HG03558 (cell line): ENCODE measurements around the gene MANBA.
A peak's percentile ranks its signal among the peaks of the same experiment; 100 is the strongest.
"Not testable (repeated sequence)": the region's sequence is repeated elsewhere in the genome, so short reads cannot be mapped to it uniquely, and the experiment has no call there.

Experiments
- ATAC-seq: cut with Tn5 transposase; IDR thresholded peaks from one replicate; pipeline ENCODE4 v1.9.1; 2021; ENCODE audit warnings: moderate number of reproducible peaks; ENCODE audit not compliant: unreplicated experiment; ENCODE audit errors: extremely low read depth

Gene MANBA

DNA sequence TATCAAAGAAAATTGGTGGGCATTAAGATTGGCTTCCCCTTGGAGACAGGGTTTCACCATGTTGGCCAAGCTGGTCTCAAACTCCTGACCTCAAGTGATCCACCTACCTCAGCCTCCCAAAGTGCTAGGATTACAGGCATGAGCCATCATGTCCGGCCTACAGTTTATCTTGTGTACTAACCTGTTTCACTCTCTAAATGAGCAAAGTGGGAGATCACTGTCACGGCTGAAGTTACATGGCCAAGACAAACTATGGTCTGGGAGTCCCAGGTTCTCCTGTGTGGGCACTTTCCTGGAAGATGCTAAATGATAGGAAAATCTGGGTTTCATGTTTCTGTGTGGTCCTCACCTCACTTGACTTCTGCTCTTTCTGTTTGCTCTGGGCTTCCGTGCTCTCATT is 33.8 kb downstream of the MANBA start:
- not testable (repeated sequence) for ATAC-seq

DNA sequence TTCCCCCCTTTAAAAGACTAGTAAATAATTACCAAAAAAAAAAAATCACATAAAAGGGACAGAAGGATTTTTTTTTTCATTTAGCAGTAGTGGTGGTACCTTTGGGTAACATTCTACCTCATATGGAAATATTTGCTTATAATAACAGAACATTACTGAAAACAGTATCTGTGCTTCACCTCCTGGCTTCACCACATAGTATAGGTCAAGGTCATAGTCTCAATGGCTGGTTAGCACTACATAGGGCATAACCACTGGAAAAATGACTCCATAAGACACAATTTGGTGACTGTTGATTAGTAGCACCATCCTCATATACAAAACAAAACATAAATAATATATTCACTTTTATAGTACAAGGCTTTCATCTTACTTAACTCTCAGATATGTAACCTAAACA is 34.7 kb downstream of the MANBA start:
- no peak for ATAC-seq

DNA sequence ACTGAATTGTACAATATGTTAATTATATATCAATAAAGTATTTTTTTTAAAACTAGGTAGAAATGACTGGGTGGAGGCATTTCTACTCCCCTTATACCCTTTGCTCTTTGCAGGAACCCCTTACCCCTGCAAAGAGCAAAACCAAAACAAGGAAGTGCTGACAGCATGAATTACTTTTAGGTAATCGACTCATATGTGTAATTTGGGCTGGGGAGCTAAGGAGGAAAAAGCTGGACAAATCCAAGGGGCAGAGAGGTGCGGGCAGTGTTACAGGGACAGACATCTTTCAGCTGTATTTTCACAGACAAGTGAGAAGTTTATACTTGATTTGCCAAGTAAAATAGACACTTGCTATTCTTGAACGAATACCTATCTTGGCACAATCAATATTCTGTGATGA is 35.5 kb downstream of the MANBA start:
- ATAC-seq = no peak

DNA sequence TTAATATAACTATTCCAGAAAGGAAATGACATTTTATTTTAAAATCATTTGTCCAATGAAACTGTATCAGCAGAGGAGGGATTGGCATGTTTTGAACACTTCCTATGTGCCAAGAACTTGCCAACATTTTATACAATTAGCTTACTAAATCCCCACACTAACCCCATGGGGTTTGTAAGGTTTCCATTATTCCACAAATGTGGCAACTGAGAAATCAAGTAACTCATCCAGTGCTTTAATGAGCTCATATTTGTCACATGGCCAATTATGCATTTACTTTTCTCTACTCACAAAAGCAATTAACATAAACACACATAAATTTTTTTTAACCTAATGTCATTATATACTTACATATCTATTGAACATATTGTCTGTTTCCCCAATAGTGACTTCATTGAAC is 37.3 kb downstream of the MANBA start:
- ATAC-seq = no peak

DNA sequence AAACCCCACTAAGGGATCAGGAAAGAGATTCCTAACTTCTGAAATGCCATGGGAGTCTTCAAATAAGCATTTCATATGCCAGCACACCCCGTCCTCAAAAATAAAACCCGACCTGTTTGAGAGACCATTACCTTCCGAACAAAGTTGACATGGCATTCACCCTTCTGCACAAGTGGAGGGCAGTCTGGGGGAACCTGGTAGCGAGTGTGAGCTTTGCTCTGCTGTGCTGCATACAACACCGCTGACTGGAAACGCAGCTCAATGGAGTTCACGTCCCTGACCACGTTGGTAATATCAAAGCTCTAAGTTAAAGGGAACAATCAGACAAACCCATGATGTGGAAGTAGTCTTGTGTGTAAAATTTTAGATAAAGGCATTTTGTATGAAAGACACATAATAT is 38.0 kb downstream of the MANBA start:
- ATAC-seq = no peak

DNA sequence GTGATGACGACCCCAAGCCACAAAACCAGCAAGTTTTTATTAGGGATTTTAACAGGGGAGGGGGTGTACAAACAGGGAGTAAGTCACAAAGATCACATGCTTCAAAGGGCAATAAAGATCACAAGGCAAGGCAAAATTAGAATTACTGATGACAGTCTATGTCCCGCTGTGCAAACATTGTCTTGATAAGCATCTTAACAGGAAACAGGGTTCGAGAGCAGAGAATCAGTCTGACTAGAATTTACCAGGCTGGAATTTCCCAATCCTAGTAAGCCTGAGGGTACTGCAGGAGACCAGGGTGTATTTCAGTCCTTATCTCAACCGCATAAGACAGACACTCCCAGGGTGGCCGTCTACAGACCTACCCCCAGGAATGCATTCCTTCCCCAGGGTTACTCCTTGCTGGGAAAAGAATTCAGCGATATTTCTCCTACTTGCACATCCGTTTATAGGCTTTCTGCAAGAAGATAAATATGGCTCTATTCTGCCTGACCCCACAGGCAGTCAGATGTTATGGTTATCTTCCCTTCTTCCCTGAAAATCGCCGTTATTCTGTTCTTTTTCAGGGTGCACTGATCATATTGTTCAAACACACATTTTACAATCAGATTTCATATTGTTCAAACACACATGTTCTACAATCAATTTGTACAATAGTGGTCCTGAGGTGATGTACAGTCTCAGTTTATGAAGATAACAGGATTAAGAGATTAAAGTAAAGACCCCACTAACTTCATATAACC is 41.8 kb downstream of the MANBA start:
- not testable (repeated sequence) for ATAC-seq

DNA sequence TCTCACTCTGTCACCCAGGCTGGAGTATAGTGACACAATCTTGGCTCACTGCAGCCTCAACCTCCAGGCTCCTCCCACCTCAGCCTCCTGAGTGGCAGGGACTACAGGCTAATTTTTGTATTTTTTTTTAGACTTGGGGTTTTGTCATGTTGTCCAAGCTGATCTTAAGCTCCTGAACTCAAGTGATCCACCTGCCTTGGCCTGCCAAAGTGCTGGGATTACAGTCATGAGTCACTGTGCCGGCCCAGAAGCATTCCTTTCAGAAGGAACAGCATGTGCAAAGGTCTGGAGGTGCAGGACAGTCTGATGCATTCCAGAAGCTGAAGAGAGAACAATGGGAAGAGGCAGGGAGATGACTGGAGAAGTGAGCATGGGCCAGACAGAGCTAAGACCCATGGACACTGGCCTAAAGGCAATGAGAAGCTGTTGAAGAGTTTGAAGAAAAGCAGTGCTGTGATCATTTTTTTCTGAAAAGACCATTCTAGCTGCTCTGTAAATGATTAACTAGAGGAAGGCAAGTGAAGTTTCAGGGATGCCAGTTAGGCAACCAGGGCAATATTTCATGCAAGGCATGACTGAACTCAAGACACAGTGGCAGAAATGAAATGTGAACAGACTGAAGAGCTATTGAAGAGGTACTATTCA is 43.2 kb downstream of the MANBA start:
- ATAC-seq = no peak

DNA sequence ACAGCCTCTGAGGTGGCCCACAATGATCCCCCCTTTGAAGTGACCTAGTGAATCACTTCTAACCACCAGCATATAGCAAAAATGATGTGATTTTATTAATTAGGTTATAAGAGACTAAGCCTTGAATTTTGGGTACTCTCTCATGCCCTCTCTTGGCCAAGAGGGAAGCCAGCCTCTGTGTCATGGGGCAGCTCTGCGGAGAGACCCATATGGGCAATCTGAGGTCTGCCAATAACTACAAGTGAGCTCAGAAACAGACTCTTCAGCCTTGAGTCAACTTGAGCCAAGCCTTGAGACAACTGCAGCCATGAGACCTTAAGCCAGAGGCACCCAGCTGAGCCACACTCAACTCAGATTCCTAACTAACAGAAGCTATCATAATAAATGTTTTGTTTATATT is 45.7 kb downstream of the MANBA start:
- no peak for ATAC-seq

DNA sequence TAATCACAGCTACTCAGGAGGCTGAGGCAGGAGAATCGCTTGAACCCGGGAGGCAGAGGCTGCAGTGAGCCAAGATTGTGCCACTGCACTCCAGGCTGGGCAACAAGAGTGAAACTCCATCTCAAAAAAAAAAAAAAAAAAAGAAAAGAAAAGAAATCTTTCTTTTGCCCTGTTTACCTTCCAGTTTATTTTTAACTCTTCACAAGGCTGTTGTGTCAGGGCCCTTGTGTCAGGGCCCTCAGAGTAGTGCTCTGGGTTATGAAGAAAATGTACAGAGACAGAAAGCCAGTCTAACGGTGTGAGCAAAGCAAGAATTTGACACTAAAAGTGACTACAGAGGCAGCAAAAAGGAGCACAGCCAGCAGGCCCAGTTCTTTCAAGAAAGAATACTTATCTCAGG is 47.0 kb downstream of the MANBA start:
- not testable (repeated sequence) for ATAC-seq

DNA sequence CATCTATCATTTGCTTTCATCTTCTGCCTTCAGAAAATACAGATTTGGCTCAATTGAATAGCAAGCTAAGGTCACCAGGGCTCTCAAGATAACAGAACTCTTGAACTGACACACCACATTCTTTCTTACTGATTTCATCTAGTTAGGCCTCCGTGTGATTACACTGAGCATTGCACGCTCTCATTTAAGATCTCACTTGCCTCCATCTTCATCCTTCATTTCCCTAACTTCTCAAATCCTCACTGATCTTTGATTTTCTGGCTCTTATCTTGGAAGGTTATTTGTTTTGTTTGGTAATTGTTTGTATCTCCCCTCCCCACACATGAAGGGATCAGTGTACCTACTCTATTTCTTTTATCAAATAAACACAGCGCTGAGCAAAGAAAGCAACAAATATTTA is 47.7 kb downstream of the MANBA start:
- no peak for ATAC-seq

DNA sequence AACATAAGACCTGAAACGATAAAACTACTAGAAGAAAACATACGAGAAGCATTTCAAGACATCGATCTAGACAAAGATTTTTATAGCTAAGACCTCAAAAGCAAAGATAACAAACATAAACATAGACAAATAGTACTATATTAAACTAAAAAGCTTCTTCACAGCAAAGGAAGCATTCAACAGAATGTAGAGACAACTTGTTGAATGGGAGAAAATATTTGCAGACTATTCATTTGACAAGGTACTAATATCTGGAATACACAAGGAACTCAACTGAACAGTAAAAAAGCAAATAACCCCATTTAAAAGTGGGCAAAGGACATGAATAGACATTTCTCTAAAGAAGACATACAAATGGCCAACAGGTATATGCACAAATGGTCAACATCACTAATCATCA is 49.8 kb downstream of the MANBA start:
- no peak for ATAC-seq

DNA sequence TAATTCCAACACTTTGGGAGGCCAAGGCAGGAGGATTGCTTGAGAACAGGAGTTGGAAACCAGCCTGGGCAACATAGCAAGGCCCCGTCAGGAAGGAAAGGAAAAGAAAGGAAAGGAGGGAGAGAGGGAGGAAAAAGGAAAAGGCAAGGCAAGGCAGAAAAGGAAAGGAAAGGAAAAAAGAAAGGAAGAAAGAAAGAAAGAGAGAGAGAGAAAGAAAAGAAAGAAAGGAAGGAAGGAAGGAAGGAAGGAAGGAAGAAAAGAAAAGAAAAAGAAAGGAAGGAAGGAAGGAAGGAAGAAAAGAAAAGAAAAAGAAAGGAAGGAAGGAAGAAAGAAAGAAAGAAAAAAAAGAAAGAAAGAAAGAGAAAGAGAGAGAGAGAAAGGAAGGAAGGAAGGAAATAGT is 51.7 kb downstream of the MANBA start:
- not testable (repeated sequence) for ATAC-seq

DNA sequence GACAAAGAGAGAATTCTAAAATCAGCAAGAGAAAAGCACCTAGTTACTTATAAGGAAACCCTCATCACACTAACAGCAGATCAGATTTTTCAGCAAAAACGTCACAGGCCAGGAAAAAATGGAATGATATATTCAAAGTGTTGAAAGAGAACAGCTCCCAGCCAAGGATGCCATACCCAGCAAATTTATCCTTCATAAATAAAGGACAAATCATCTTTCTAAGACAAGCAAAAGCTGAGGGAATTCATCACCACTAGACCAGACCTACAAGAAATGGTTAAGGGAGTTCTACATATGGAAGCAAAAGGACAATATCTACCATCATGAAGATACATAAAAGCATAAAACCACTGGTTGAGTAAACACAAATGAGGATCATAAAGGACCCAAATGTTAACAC is 53.6 kb downstream of the MANBA start:
- no peak for ATAC-seq

DNA sequence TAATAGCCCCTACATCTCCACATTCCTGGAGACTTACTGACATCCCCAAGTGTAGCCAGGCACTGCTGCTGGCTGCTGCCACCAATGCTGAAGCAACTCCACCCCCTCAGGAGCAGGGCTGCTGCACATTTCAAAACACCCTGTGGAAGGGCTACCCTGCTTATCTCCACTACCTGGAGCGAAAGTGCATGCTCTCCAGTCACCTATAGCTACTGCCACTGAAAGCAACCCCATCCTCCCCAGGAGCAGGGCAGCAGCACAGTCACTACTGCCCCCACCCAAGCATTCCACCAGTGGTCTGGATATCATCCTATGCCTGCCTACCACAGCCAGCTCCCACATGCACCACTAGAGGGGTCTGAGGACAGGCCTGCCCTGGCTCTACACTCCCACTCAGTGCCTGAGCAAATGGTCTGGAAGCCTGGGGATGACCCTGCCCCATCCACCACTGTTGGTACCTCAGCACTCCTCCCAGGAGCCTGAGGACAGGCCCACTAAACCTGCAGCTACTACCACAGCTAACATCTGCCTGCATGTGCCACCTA is 55.3 kb downstream of the MANBA start:
- no peak for ATAC-seq

DNA sequence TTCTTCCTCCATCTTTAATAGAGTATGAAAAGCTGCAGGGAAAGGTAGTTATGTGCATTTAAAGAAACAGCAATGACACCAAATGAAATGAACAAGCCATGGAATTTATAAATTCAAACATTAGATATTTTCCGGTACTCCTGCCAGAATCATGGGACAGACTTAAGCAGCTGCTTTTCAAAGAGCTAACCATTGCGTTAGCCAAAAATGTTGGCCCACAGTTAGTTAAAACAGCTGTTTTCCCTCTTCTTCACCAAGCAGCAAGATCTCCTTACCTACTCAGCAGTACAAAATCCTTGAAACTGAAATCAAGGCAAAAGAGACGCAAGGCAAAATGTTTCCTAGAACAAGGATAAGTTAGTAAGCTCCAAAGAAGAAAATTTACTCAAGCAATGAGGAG is 64.0 kb downstream of the MANBA start:
- ATAC-seq = no peak

DNA sequence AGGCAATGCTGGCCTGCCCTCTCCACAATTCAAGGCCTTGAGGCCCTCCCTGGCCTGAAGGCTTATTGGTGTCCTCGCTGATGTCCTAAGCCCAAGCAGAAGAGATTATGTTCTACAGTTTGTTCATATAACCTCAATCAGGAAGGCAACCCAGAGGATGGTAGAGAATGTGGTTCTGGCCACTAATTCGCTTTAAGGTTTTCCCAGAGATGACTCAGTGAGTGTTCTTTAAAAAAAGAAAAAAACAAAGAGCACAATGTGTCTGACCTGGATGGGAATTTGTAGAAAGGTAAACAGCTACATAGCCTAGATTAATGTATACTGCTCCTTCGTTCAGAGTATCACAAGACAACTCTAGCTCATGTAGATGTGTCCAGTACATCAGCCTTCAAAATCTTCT is 66.0 kb downstream of the MANBA start:
- ATAC-seq = no peak

DNA sequence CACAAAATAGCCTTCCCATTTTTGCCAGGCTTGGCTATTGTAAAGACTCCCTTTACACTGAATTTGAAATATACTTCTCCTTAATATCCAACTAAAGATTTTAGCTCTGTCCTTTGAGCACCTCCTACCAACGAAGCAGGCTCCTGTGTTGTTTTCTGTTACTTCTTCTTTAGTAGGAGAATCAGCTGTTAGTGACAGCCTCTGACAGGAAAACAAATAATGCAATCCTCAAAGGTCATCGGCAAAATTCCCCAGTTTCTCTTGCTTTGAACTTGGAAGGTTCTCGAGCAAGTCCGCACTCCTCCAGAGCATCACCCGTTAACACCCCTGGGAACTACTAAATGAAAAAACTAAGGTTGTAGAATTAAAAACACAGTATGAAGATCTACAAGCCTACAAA is 66.9 kb downstream of the MANBA start:
- no peak for ATAC-seq

DNA sequence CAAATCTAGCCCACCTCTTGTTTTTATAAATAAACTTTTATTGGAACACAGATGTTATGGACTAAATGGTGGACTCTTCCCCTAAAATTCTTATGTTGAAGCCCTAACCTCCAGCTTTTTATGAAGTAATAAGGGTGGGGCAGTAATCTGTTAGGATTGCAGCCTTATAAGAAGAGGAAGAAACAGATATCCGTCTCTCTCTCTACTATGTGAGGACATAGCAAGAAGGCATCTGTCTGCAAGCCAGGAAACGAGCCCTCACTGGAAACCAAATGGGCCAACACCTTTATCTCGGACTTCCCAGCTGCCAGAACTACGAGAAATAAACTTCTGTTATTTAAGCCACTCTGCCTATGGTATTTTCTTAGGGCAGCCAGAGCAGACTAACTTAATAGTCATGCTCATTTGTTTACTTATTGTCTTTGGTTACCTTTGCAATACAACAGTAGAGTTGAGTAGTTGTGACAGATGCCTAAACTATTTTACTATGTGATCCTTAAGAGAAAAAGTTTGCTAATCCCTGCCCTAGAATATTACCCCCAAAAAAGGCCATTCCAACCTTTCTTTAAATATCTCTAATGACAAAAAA is 67.4 kb downstream of the MANBA start:
- ATAC-seq = no peak

DNA sequence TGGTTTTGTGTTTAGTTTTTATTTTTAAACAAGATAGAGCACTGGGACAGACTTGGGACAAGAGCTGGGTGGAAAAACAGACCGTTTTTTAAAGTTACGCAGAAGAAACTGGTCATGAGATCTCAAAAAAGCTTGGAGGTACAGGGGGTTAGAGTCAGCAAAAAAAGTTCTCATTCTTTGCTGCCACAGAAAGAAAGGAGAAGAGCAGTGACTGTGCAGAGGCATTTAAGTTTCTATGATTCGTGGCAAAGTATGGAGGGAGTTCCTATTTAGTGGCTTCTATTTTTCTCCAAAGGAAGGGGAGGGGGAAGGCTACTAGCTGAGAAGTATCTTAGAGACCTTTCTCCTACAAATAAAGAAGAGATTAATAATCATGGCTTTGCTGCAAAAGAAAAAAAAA is 68.3 kb downstream of the MANBA start:
- ATAC-seq = no peak

DNA sequence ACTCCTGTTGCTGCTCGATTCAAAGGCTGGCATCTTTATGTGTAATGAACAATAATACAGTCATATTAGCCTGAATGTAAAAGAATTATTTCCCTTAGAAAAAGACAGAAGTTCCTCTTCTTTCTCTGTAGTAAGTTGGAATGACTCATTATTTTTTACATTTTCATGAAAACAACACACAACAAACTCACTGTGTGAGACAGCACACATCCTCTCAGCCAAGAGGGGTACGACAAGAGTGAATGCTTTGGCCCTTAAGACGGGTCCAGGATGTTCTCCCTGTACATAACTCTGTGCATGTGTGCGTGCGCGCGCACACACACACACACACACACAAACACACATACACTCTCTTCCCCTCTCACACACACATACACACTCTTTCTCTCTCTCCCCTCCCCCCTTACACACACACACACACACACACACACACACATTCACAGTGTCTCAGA is 72.8 kb downstream of the MANBA start:
- peak; percentile 19 for ATAC-seq

DNA sequence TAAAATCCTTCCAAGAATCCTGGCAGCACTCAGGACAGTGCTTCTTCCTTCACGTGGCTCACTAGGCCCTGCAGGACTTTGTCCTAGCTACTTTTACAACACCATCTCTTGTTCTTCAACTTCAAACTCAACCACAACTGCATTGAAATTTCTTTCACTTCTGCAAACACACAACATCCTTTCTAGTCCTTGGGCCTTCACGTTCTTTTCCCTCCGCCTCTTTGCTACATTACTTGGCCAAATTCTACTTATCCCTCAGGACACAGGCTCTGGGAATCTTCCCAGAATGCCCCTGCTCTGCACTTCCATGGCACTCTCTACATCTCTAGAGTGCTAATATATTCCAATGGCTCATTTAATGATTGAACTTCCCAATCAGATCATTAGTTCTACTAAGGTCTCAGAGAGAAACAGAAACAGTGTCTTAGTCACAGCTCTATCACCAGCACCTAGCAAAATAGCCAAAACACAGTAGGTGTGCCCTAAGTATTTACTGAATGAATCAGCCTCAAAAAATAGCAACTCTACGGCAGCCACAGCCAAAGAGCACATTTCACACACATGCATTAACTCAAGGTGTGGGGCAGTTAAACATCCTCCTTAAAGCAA is 73.3 kb downstream of the MANBA start:
- peak; percentile 65 for ATAC-seq
